ENCODE data around the gene DTX3.

The DTX3 gene

GRCh38 chr12:57657744-57658143 is 53.1 kb downstream of the DTX3 start:
- Histone ChIP-seq H3K27ac (no peak overlapping the region), H3K27me3 (replicated peaks) (no peaks in the 10 kb centered on the region), H3K36me3 (replicated peaks) (no peaks in the 10 kb centered on the region), H3K4me3 (ENCODE audit: low read depth, low read length) (no peak overlapping the region)
- no peak for DNase-seq
- in situ Hi-C loops (cut with HindIII; ENCODE audit: low pct_ligation_motif_present, low sequenced_read_pairs), result no loop called here
- TF ChIP-seq, protein P1, sequence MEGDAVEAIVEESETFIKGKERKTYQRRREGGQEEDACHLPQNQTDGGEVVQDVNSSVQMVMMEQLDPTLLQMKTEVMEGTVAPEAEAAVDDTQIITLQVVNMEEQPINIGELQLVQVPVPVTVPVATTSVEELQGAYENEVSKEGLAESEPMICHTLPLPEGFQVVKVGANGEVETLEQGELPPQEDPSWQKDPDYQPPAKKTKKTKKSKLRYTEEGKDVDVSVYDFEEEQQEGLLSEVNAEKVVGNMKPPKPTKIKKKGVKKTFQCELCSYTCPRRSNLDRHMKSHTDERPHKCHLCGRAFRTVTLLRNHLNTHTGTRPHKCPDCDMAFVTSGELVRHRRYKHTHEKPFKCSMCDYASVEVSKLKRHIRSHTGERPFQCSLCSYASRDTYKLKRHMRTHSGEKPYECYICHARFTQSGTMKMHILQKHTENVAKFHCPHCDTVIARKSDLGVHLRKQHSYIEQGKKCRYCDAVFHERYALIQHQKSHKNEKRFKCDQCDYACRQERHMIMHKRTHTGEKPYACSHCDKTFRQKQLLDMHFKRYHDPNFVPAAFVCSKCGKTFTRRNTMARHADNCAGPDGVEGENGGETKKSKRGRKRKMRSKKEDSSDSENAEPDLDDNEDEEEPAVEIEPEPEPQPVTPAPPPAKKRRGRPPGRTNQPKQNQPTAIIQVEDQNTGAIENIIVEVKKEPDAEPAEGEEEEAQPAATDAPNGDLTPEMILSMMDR (IDR thresholded peaks at IDR 0.05; ENCODE audit: low read depth, low read length, missing control alignments), result no peak

DNA sequence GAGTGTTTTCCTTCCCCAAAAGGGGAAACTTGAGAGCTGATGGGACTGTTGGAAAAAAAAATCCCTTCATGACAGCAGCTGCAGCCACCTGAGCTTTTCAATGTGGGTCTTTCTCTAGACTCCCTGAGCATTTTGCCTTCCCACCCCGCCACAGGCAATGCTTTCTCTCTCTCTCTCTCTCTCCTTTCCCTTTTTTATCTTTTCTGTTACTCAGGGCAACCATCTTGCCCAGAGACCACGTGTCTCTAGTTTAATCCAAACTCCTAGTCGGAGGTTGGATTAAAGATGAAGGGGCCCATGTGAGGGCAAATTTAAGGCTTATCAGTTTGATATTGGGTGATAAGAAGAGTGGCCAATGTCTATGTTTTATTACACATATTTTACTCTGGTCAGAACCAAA is 54.3 kb downstream of the DTX3 start:
- in situ Hi-C loops (cut with HindIII; ENCODE audit: low pct_ligation_motif_present, low sequenced_read_pairs), result no loop called here
- Histone ChIP-seq H3K27ac (no peak overlapping the region), H3K4me3 (ENCODE audit: low read depth, low read length) (no peak overlapping the region), H3K27me3 (replicated peaks) (no peaks in the 10 kb centered on the region), H3K36me3 (replicated peaks) (no peaks in the 10 kb centered on the region)
- TF ChIP-seq, protein P1 (IDR thresholded peaks at IDR 0.05; ENCODE audit: low read depth, low read length, missing control alignments), result no peak
- no peak for DNase-seq

Measured in brain microvascular endothelial cell (primary cell).